ENCODE results near the gene PHF1. TPM values are rescaled to one million over a fixed set of nuclear protein-coding genes. Genes with fewer than 3 reads are reported as not detected.

PHF1 gene
- total and polyA plus RNA-seq, 2 of the 13 experiments (the other 11 are each of a cell fraction or from before 2014, with no cell fraction given): 25.4 to 61.9 TPM

GRCh38 chr6:33426590-33427511 lies 16.0 kb downstream of the PHF1 start:
- peak overlapping the region; percentile 68 to 78 (median 74) for H3K4me3 ChIP-seq (replicated peaks in 1 of 3; ENCODE audit: insufficient read depth in 1 of 3, low read depth in 2 of 3, low read length in 3 of 3)
- DNase-seq (ENCODE audit: low spot score) (no peak), FAIRE-seq (peak; percentile 30), ATAC-seq (no peak)
- intact Hi-C loops (cut with micrococcal nuclease; ENCODE audit: unreplicated experiment): no loop called here
- H3K36me3 ChIP-seq (replicated peaks in 1 of 2; ENCODE audit: control insufficient read depth in 1 of 2, insufficient read depth in 2 of 2, low read length in 2 of 2): no peaks in the 10 kb centered on the region
- peaks cover 0 to 26% of the 10 kb centered on the region in 2 experiments; a peak in 3 of 5 replicates for H3K27me3 ChIP-seq (ENCODE audit: control insufficient read depth in 1 of 2, insufficient read depth in 2 of 2, low read length in 2 of 2)
- POLR2A ChIA-PET: interaction anchor here (0.6 to 1.8 kb wide), 9 partner anchors 8 to 413 kb away, joined by 3 to 13 read pairs (median 4); partner anchors contain the start of genes BAK1, CUTA, PHF1 and UQCC2
- TF ChIP-seq RFX3 (CRISPR knock-in tag; IDR thresholded peaks at IDR 0.05) (no peak), ZNF543 (CRISPR knock-in tag; IDR thresholded peaks at IDR 0.05) (no peak), ZFP36L2 (CRISPR knock-in tag; IDR thresholded peaks at IDR 0.05) (no peak), KIAA2018 (CRISPR knock-in tag; IDR thresholded peaks at IDR 0.05; ENCODE audit: borderline replicate concordance) (no peak), RCOR2 (CRISPR knock-in tag; IDR thresholded peaks at IDR 0.05) (no peak), RELA (CRISPR knock-in tag; IDR thresholded peaks at IDR 0.05) (no peak), ISX (CRISPR knock-in tag; conservative IDR thresholded peaks at IDR 0.05) (no peak), MLXIP (CRISPR knock-in tag; IDR thresholded peaks at IDR 0.05; ENCODE audit: borderline replicate concordance) (no peak), MED1 (CRISPR knock-in tag; IDR thresholded peaks at IDR 0.05) (no peak)
- H3K9ac ChIP-seq (ENCODE audit: insufficient read depth, low read depth, low read length): no peak overlapping the region
- no peaks in the 10 kb centered on the region for H3K9me3 ChIP-seq (ENCODE audit: low read length)
- 4% methylated on average over 12 of the region's 12 CpGs for WGBS (ENCODE audit: low lambda C conversion rate)
- no peak overlapping the region for H2AFZ ChIP-seq (ENCODE audit: low read length)
- BruUV-seq (replicated peaks): no TSS peak
- no peaks in the 10 kb centered on the region for H4K20me1 ChIP-seq (ENCODE audit: insufficient read depth, low read length)
- H3K4me1 ChIP-seq (ENCODE audit: insufficient read depth, low read length): peaks cover 58% of the 10 kb centered on the region
- no peaks in the 10 kb centered on the region for H3K79me2 ChIP-seq (ENCODE audit: insufficient read depth, low read length)
- in situ Hi-C loops (cut with HindIII; ENCODE audit: extremely low pct_ligation_motif_present, low pct_unique_long_range_greater_than_20kb): no loop called here
- no peak overlapping the region for H3K27ac ChIP-seq (ENCODE audit: extremely low read length, insufficient read depth, low read length)
- CTCF ChIA-PET (ENCODE audit: low intra/inter-chr PET ratio, low total read pairs): interaction anchor here (3.1 kb wide), 1 partner anchor 36 kb away, joined by 19 read pairs; the partner anchor contains the start of gene KIFC1
- peak overlapping the region; percentile 98 for H3K4me2 ChIP-seq (ENCODE audit: low read depth, low read length)
